HG02588 (cell line): ENCODE data around the gene STK16.
"Not testable (repeated sequence)": the region's sequence is repeated elsewhere in the genome, so short reads cannot be mapped to it uniquely, and the experiment has no call there.

Source experiments
- ATAC-seq: cut with Tn5 transposase; IDR thresholded peaks from one replicate; pipeline ENCODE4 v1.9.1; 2021; ENCODE audit warnings: mild to moderate bottlenecking, moderate library complexity; ENCODE audit not compliant: unreplicated experiment

The STK16 gene

DNA sequence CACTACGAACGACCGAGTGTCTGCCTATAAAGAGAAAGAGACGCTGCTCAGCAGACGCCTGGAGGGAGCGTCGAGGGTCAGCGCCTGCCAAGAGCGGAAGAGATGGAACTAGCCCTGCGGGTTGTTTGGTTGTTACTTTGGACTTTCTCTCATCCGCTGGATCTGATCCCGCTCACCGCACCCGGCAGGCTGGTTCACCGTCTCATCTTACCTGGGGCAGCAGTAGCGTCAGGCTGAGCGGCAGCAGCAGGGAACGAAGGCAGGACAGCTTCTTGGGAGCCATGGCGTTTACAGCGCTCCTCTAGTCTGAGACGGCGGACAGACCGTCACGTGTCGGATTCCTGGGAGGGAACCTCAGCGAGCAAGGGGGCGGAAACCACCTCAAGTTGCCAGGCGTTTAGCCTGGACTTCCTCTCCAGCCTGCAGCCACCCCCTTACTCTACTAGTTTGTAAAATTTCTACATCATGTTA, 2.0 kb upstream of the STK16 start:
- ATAC-seq: no peak

- no peak for ATAC-seq
Measured at GRCh38 chr2:219244789-219245147, 511 bp upstream of the STK16 start.

DNA sequence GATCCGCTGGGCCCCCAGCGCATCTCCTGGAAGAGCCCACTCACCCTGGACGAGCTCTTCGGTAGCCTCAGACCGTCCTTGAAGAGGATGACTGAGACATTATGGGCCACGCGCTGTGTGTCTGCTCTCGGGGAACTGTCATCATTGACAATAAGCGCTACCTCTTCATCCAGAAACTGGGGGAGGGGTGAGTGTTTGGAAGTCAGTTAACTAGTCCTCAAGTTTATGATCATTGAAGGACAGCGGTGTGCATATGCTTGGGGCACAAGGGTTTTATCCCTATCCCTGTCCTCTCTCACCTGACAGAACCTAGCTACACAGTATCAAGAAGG, 586 bp downstream of the STK16 start:
- no peak for ATAC-seq

DNA sequence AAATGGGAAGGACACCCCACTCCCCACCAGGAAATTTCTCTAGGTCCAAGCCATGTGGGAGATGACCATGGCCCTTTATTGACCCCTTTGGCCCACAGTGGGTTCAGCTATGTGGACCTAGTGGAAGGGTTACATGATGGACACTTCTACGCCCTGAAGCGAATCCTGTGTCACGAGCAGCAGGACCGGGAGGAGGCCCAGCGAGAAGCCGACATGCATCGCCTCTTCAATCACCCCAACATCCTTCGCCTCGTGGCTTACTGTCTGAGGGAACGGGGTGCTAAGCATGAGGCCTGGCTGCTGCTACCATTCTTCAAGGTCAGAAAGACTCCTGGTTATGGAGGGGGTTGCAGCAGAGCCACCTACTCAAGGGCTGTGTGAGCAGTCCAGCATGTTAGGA, 1.3 kb downstream of the STK16 start:
- no peak for ATAC-seq

DNA sequence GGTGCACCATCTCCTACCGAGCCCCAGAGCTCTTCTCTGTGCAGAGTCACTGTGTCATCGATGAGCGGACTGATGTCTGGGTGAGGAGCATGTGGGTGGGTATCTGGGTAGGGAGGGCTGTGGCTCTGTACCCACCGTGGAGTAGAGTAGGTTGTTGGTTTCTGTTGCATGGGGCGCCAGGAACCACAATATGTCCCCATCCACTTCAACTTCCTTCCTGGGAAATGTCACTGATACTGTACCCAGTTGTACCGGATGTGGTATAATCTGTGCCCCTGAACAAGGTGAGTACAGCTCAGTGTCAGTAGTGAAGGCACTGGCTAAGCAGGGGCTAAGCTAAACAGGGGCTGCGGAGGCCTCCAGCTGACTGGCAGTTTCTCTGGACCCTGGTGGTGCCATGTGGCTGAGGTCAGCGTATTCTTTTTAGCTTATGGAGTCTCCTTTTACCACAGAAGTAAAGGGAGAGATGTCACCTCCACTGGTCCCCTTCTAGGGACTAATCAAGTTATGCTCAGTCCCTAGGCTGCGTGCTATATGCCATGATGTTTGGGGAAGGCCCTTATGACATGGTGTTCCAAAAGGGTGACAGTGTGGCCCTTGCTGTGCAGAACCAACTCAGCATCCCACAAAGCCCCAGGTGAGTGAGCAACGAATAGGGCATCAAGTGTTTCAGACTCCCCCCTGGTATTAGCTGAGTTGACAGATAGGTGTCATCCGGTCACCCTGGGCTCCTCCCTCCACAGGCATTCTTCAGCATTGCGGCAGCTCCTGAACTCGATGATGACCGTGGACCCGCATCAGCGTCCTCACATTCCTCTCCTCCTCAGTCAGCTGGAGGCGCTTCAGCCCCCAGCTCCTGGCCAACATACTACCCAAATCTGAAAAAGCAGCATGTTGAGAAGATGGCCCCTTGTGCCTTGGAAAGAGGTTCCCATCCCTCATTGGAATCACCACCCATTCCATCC, 2.7 kb downstream of the STK16 start:
- no peak for ATAC-seq

DNA sequence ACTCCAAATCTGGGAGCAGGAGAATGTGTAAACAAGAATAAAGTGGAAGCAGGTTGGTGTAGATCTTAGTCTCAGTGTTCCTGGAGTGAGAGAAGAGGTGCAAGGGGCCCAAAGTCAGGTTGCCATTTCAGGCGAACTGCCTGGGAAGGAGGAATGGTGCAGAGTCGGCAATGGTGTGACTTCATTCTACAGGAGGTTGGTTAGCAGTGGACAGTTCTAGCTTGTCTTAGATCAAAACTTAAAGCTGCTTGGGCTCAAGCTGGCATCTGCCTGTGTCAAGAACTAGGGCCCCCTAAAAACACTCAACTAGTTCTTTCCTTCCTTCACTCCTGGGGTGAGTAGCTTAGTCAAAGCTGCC, 3.5 kb downstream of the STK16 start:
- ATAC-seq: no peak

- ATAC-seq: peak; percentile 36
Measured at GRCh38 chr2:219249203-219249980, 4.1 kb downstream of the STK16 start.

DNA sequence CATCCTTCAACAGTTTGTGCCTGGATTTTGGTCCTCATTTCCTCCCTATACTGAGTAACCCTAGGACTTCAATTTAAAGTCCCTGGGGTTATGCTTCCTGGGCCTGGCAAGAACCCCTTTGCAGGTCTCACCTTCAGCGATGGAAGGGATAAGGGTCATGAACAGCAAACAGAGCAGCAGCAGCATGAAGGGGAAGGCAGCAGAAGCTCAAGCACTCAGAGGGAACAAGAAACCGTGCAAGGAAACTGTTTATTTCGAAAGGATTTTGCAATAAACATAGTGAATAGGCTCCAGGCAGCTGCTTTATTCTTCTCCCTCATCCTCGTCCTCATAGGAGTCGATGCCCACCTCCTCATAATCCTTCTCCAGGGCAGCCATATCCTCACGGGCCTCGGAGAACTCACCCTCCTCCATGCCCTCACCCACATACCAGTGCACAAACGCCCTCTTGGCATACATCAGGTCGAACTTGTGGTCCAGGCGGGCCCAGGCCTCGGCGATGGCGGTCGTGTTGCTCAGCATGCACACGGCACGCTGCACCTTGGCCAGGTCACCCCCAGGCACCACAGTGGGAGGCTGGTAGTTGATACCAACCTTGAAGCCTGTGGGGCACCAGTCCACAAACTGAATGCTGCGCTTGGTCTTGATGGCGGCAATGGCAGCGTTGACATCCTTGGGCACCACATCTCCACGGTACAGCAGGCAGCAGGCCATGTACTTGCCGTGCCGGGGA, 4.9 kb downstream of the STK16 start:
- ATAC-seq: no peak

DNA sequence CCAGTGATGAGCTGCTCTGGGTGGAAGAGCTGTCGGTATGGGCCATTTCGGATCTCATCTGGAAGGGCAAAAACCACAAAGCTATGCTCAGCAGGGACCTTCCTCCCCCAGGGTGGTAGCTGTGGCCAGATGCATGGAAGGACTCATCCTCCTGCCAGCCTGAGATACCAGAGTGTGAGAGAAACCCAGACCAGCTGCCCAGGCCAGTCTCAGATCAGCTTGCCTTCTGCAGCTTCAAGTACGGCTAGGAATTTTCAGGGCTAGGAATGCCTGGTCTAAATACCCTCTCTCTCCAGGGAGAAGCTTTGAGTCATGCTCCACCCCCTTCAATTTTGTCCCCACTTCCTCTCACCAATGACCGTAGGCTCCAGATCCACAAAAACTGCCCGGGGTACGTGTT, 6.4 kb downstream of the STK16 start:
- ATAC-seq: no peak

GRCh38 chr2:219252084-219252483, 6.8 kb downstream of the STK16 start:
- no peak for ATAC-seq

DNA sequence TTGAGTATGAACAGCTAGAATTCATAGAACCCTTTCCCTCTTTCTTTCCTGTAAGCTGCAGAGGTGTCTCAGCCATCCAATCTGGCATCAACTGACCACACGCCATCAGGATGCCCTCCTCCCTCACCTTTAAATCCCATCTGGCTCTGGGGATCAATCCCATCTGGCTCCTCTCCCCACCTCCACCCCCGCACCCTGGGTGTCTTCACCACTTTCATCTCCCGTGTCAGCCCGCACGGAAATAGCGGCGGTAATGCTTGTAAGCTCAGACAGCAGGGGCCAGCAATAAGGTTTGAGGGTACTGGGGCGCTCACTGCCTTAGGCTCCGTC, 7.3 kb downstream of the STK16 start:
- ATAC-seq: no peak

GRCh38 chr2:219252900-219253752, 7.8 kb downstream of the STK16 start, which contains the start of gene TUBA4B:
Gene TUBA4B (plus strand): TSS chr2:219253243. CDS start chr2:219253408, 165 bp downstream.
- ATAC-seq: peak; percentile 9

DNA sequence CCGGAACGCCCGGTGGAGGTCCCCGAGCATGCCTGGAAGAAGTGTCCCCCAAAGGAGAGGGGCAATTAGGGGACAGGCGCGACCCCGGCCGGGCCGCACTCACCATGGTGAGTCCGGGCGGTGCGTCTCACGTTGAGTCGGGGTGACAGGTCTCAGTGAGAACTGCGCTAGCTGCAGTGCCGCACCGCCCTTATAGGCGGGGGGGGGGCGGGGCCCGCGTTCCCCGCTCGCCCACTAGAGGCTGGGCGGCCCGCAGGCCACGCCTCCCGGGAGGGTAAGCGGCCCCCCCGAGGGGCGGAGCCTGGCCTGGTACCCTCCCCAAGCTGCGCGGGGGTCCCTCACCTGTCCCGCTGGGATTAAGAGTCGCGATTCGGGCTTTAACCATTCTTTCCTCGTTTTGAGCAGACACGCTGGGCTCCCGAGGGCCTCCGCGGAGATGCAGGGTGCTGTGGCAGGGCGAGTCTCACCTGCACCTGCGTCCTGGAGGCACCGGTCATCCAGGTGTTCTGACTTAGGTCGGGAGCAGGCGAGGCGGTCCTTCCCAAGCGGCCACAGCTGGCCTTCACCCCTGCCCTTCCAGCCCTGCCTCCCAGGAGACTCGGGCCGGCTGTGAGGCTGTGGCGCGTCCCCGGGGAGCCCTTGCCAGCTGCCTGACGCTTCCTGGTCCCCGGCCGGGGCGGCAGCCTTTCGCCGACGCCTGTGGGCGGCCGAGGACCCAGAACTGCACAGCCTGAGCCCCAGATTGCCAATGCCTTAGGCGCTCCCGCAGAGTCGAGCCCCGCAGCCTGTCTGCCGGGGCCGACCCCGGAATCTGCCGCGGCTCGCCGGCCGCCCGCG, 8.7 kb downstream of the STK16 start, which contains the start of gene TUBA4A:
Gene TUBA4A (minus strand): TSS at position 166 of the 837 bp plus-strand sequence. CDS start 60 bp downstream, at position 106.
- peak; percentile 41 for ATAC-seq

DNA sequence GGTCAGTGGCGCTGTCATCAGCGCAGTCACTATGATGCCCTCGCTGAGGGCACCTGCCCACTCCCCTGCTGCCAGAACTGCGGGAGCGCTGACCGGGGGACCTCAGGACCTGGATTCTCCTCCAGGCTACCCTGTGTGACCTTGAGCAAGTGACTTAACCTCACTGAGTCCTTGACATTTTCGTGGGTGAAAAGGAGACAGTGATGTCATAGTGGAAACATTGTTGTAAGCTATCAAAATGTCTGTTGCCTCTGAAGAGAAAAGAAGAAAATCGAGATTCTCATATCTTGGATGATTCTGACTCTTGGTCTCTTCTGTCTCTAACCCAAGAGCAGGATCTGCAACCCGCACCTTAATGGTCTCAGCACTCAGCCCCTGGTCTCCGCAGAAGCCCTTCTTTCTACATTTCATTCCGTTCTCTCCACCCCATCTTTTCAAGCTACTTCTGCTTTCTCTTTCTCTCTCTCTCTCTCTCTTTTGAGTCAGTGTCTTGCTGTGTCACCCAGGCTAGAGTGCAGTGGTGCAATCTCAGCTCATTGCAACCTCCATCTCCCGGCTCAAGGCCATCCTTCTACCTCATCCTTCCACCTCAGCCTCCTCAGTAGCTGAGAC, 9.4 kb downstream of the STK16 start:
- peak; percentile 20 for ATAC-seq

- not testable (repeated sequence) for ATAC-seq
Measured at GRCh38 chr2:219258942-219259341, 13.7 kb downstream of the STK16 start.

- no peak for ATAC-seq
Measured at GRCh38 chr2:219261024-219261855, 16.0 kb downstream of the STK16 start.

DNA sequence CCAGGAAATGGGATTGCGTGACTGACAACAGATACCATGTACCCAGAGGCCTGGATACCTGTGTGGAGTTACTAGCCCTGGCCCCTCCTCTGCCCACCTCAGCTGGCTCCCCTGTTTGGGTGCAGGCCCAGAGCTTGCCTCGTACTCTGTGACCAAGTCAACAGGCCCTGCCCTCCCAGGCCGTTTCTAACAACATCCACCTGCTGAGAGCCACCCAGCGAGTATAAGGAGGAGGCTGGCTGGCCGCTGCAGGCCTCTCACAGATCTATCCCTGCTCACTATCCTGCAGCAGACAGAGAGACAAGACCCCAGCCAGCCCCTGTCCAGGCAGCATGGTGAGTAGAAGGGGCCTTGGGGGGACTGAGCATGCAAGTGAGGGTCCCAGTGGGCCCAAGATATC, 21.0 kb downstream of the STK16 start:
- ATAC-seq: no peak

- no peak for ATAC-seq
Measured at GRCh38 chr2:219266886-219267285, 21.6 kb downstream of the STK16 start.
